GM18907 (cell line): ENCODE data around the gene LINC01488.

Experiments used
- ATAC-seq: cut with Tn5 transposase; IDR thresholded peaks from one replicate; pipeline ENCODE4 v1.9.1; 2021; ENCODE audit warnings: mild to moderate bottlenecking, moderate library complexity; ENCODE audit not compliant: unreplicated experiment

LINC01488 gene

DNA sequence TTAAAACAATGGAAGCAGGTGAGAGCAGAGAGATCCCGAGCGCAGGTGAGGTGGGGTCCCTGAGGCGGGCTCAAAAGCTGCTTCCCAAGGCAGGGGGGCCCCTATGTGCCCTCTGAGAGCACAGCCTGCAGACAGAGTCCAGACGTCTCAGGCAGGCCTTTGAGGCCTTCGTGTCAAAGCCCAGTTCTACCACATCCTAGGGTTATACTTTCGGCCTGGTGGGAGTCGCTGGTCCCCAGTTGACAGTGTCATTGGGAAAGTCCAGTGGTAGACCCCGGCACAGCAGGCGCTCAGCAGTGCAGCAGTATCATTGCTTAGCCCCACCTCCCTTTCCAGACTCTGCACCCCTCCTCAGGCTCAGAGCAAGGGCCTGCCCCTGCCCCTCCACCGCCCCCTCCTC is 9.1 kb downstream of the LINC01488 start:
- no peak for ATAC-seq

DNA sequence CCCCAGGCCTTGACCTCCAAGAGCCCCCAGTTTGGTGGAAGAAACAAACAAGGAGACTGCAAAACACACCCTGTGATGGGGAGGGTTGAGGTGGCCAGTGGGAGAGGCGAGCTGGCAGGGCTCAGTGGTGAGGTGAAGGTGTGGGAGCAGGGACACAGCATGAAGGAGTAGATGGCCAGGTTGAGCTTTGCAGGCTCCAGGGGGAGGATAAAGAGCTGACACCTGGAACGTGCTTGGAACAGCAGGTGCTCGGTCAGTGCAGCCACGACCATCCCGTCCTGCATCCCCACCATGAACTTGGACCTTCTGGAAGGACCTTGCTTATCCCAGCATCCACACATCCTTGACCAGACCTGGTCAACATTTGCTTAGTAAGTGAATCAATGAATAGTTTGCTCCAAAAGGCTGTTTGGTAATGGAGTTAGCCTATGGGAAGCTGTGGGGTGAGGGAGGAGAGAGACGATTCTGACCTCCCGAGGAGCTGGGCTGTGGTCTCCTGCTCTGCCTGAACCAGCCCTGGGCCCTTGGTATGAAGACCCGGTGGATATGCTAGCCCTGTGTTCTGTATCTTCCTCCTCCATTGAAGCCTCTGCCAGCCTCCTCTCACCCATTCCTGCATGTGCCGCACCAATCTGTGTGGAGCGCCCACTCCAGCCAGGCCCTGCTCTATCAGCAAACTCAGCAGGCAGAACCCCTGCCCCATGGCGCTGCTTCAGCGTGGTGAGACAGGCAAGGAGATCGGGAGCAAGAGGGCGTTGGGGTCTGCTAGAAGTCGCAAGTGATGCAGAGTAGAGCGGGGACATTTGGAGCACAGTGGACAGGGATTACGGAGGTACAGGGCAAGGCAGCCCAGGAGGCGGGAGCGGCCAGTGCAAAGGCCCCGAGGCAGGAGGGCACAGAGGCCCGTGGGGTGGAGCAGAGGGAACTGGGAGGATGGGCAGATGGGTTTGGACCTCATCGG is 9.9 kb downstream of the LINC01488 start:
- no peak for ATAC-seq

DNA sequence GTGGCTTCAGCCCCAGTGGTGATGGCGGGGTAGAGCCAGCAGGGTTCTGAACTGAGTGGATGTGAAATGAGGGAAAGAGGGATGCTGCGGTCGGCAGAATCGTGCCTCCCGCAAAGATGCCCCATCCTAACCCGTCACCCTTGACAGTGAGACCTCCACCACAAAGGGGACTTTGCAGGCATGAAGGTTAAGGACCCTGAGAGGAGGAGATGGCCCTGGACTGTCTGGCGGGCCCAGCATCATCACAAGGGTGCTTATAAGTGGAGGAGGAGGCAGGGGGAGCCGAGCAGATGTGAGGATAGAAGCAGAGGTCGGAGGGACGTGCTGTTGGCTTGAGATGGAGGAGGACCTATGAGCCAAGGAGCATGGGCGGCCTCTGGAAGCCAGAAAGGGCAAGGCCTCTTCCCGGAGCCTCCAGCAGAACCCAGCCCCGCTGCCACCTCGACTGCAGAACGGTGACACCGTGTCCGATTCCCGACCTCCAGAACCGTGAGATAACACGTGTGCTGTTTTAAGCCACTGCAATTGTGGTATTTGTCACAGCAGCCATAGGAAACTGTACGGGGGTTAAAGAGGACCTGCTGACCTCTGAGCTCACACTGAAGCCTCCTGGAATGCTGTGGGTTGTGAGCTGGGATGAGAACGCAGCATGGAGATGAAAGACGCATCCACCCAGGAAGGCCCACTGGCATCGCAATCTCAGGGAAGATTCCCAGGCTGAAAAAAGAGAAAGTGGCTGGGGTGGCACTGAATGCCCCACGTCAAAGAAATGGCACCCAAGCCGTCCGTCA is 10.9 kb downstream of the LINC01488 start:
- ATAC-seq, result no peak

DNA sequence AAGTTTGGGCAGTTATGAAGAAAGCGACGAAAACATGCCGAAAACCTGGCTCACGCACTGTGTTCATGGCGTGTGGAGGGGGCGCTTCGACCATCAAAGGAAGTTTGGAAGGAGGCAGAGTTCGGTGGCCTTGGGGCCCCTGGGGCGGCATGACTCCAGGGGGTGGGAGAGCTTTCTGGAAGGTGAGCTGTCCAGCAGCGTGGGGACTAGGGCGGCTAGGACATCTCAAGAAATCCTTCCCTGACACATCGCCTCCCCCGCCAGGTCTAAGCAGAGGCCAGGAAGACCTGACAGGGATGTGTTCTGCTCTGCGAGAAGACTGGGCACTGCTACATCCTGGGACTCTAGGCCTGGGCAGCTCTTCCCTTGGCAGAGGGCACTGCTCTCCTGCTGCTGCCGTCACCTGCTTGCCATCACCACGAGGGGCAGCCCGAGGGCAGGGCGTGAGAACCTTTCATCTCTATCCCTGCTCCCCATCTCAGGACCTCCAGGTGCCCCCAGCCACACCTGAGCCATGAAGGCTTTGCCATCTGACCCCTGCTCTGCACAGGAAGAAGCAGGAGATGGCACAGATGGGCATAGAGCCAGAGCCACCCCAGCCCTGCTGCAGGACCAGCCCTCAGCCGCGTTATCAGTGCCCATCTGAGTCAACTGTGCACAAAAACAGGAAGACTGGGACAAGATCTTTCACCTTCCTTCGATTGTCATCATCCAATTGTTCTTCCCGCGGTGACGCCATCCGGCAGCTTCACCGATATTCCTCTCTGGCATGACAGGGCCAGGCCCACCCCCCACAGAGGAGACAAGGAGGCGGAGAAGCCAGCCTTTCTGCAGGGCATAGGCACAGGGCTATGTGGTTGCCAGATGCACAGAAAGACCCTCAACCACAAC is 12.7 kb downstream of the LINC01488 start:
- ATAC-seq, result no peak

DNA sequence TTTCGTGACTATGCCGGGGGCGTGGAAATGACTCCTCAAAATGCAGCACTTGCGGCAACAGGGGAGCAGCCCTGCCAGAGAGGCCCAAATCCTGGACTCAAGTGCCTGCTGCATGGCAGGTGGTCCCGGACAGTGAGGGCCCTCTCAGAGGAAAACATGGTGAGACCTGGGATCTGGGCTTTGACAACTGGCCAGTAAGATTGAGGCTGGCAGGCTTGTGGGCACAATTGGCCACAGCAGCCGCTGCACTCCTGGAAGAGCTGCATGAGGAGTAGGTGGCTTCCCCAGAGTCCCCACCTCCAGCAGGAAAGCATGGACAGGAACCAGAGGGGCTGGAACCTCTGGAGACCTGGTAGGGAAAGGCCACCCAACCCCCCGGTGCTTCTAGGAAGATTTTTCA is 13.4 kb downstream of the LINC01488 start:
- no peak for ATAC-seq

DNA sequence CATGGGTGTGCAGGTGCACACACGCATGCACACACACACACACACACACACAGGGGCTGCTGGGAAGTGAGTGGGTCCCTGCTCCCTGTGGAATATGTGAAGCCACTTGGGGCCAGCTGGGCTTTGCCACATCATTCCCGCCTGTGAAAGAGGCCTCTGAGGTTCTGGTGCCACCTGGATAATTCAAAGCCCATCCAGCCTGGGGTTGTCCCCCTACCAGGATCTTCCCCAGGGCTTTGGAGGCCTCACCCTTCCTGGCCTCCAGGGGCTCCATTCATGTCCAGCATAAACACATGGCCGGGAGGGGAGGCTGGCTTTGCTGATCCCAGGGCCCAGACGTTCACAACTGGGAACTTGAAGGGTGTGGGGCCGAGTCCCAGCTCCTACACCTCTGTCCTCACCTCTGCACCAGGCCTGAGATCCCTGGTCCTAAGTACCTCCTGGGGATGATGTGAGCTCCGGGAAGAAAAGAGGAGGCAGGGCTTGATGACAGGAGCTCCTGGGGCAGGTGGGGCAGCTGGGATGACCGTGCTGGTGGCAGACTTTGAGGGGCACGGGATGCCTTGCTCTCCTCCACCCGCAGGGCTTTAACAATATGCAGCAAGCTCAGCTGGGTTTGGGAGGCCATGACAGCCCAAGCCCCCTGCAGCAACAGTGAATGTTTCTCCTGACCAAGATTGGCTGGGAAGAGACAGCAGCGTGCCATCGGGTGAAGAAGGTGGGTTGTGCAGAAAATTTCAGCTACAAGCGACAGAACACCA is 14.2 kb downstream of the LINC01488 start:
- ATAC-seq, result no peak

DNA sequence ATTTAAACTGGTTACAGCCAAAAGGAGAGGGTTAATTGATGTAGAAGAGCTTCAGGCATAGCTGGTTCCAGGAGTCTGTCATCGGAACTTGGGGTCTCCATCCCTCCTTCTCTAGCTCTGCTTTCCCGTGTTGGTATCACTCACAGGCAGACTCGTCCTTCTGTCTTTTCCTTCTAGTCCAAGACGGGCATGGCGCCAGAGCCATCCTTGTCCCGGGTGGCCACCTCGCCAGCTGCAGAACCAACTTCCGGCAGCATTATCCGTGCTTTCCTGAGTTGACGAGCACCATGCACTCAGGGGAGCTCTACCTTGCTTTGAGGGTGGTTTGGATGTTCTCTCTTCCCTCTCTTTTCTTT is 14.7 kb downstream of the LINC01488 start:
- no peak for ATAC-seq

DNA sequence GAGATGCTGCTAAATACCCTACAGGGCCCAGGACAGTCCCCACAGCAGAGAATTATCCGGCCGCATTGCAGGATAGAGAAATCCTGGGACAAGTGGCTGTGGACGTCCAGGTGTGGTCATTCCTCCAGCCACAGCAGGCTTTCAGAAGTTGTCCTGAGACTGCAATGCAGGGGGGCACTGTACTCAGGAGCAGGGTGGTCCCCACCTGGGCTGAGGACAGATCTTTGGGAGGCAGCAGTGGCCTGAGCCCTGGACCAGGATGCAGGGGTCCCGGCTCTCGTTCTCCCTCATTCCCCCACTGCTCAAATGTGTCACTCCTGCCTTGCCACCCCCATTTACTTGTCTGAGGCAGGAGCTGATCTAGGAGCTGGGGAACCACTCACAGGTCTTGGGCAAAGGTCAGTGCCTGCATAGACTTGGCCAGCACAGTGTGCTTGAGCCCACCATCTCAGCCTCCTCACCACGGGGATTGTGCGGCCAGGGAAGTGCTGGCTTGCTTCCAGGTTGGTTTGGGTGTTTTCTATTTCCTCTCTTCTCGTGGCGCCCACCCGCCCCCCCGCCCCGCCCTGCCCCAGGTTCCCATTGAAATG is 15.3 kb downstream of the LINC01488 start:
- ATAC-seq, result no peak

DNA sequence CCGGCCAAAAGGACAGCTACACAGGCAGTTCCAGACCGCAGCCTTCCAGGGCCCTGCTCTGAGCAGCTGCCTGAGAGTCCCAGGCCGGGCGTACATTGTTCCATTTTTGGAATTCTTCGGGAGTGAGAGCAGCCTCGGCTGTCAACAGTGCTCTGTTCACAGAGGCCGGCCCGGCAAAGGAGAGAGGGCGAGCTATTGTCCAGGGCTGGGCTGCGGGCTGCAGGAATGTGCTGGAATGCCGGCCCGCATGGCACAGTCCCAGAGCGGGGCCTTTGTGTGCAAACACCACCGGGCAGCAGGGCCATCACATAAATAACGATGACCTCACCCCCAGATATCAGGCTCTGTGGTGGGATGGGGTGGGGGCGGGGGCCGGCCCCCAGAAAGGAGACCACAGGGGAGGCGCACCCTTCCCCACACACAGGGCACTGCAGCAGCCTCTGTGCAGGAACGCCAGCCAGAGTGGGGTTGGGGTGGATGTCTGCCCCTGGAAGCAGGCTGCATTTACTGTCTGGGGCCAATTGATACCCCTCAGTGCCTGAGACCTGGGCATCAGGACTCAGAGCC is 15.8 kb downstream of the LINC01488 start:
- no peak for ATAC-seq

DNA sequence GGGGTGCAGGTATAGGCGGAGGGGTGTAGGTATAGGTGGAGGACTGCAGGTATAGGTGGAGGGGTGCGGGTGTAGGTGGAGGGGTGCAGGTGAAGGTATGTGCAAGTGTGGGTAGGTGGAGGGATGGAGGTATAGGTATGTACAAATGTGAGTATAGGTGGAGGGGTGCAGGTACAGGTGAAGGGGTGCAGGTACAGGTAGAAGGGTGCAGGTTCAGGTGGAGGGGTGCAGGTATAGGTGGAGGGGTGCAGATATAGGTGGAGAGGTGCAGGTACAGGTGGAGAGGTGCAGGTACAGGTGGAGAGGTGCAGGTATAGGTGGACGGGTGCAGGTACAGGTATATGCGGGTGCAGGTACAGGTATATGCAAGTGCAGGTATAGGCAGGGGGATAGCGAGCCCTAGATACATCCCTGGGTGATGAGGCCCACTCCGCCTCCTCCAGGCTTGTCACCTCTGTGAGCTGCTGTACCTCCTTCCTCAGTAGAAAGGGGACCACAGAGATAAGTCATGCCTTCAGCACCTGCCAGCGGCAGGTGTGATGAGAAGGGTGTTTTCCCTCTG is 17.2 kb downstream of the LINC01488 start:
- no peak for ATAC-seq

DNA sequence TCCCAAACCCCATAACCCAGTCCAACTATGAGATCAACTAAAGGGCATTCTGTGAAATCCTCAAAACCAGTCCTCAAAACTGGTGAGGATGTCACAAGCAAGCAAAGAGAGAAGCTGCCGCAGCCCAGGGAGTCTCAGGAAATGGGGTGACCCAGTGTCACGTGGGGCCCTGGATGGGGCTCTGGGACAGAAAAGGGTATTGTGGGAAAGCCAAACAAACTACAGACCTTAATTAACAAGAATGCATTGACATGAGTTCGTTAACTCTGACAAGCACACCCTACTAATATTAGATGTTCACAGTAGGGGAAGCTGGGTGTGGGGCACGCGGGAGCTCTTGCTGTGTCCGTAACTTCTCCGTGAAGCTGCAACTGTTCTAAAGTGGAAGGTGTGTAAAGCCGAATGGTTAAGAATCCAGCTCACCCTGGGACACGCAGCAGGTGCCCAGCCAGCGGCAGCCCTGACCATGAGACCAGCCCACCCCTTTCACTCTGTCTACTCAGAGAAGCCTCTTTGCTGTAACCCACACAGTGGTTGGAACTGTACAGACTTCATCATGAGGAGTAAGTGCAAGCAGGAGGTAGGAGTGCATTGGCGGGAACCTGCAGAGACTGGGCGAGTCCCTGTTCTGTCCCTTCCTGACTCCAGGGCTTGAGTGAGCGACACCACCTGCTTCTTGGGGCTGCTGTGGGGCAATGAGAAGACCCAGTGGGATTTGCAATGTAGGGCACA is 17.9 kb downstream of the LINC01488 start:
- no peak for ATAC-seq

DNA sequence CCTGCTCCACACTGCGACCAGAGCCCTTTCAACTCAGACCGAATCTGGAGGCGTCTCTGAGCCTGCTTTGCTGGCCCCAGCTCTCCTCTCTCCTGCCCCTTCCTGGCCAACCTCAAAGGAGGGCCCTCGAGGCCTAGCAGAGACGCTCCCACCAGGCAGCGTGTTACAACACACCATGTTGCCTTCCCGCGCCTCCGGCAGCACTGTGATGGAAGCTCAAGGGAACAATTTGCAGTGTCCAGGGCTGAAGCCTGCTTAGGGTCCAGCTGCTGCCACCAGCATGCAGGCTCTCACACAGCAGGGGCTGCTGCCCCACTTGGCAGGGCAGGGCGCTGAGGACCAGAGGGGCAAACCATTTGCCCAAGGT is 18.4 kb downstream of the LINC01488 start:
- ATAC-seq, result no peak

DNA sequence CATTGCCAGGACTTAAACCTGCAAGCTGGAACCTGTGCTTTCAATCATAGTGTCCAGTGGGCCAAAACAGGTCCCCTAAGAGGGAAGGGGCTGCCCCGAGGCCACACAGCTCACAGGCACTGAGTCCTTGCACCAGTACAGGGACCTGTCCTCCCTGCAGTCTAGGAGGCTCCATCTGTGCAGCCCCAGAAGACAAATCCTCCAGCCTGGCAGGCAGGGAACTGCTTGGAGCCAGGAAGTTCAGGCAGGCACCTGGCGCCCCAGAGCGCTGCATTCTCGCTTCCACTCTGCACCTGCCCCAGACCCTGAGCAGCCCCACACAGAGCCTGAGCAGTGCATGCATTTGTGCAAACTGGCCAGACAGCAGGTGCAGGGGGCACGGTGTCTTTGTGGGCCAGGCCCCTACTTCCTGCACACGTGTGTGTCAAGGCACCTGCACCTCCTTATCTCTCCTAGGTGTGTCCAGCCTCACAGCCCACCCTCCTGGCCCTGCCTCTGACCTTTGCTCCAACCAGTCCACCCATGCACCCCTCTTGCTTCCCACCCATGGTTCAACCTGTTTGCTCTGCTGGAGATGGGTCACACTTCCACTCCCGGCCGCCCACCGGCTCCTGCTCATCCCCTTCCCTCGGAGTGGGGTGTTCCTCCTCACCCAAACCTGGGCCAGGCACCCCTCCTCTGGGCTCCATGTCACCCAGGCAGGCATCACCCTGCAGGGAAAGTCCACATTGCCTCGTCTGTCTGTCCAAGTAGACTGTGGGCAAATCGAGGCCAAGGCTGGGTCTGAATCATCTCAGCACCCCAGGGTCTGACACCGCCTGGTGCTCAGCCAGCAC is 19.0 kb downstream of the LINC01488 start:
- ATAC-seq, result no peak

DNA sequence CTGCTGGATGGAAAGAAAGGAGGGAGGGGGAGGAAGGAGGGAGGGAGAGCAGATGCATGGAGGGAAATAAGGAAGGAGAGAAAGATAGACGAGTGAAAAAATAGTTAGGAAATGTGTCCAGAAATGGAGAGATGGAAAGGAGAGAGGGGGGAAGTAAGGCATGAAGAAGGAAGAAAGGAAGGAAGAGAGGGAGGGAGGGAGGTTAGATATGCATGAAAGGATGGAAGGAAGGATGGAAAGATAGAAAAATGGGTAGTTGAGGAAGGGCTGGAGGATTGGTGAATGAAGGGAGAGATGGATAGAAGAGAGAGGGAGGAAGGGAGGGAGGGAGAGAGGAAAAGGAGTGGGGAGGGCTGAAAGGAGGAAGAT is 19.6 kb downstream of the LINC01488 start:
- ATAC-seq, result no peak

DNA sequence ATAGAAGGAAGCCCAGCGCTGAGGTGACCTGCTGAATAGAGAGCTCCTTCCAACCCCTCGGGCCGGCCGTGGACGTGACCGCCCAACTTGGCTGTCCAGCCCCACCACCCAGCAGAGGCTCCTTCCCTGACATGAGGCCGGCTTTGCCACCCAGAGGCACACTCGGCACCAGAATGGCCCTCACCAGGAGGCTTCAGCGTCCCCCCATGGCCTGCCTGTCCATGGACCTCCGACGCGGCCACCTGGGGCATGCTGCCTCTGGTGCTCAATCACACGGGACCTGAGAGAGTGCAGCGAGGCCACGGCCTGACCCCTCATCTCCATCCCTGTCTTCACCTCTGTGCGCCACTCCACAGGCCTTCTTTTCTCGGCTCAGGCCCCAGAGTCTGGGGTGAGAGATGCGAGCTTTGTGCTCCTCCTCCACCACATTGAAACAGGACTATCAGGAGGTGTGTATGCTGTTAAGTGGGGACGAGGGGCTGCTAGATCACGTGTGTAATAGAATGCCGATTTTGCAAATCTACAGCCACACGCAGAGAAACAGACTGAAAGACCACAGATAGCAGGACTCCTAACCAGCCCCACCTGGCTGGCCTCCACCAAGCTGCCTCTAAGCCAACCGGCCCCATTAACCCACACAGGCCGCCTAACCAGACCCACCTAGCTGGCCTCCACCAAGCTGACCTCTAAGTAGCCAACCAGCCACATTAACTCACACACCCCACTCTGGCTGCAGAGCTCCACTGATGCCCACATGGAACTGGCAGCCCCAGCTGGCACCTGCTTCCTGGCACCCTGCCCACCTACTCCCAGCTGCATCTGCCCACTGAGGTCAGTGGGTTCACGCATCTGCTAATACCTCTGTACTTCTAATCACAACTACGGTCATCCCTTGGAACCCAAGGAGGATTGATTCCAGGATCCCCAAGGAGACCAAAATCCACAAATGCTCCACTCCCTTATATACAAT is 20.7 kb downstream of the LINC01488 start:
- no peak for ATAC-seq

DNA sequence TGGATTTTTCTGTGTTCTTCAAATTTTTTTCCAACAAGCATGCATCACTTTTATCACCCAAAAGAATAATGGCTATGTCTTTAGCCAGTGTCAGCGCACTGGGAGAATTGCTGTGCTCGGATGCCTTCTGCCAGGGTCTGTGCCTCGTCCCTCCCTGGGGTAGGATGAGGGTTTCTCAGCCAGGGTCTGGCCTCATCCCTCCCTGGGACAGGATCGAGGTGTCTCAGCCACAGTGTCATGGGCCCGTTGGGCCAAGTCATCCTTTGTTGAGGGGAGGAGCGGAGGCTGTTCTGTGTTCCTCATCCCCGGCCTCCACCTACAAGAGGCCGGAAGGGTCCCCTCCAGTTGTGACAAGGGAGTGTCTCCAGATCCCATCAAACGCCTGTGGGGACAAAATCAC is 22.7 kb downstream of the LINC01488 start:
- ATAC-seq, result no peak
